CD4-positive, CD25-positive, alpha-beta regulatory T cell (primary cell): Measurements from ENCODE around the gene MRPL58. TPM values are rescaled to one million over a fixed set of nuclear protein-coding genes. Genes with fewer than 3 reads are reported as not detected.
A peak's percentile ranks its signal among the peaks of the same experiment; 100 is the strongest.

Experiments
- ATAC-seq, 2 donors: fragments of 150-1000 bp; cut with Tn5 transposase; one replicate each; pipeline ENCODE4 v1.10.0; 2021; ENCODE audit warnings: low read depth in 2 of 2, moderate number of reproducible peaks in 2 of 2, moderate library complexity in 1 of 2
- DNase-seq, 3 donors: peaks; one replicate each; pipeline versions ENCODE4 v3.0.0 to v3.0.0-alpha.2; 2012 to 2022; ENCODE audit warnings: mixed read lengths in 1 of 3
- H3K27ac ChIP-seq: one replicate; pipeline ENCODE4 v1.7.0; 2013; ENCODE audit warnings: mild to moderate bottlenecking, low read length; ENCODE audit not compliant: insufficient read depth, poor library complexity, severe bottlenecking
- H3K27me3 ChIP-seq: one replicate; pipeline ENCODE4 v1.7.0; 2013; ENCODE audit warnings: low read length; ENCODE audit not compliant: control insufficient read depth, insufficient read depth
- H3K36me3 ChIP-seq: one replicate; pipeline ENCODE4 v1.7.0; 2013; ENCODE audit warnings: mild to moderate bottlenecking, low read length, moderate library complexity; ENCODE audit not compliant: control insufficient read depth, insufficient read depth
- H3K4me1 ChIP-seq: 2 replicates; pipeline ENCODE4 v1.7.0; 2013; ENCODE audit warnings: mild to moderate bottlenecking, low read length; ENCODE audit not compliant: insufficient read depth, control insufficient read depth, poor library complexity, severe bottlenecking
- H3K4me3 ChIP-seq: one replicate; pipeline ENCODE4 v1.7.0; 2013; ENCODE audit warnings: low read depth, mild to moderate bottlenecking, low read length, moderate library complexity
- H3K9me3 ChIP-seq, 2 experiments: 1 replicate in 1 of 2; 2 replicates in 1 of 2; pipeline ENCODE4 v1.7.0; 2013; ENCODE audit warnings: low read length in 2 of 2, mild to moderate bottlenecking in 1 of 2, moderate library complexity in 1 of 2; ENCODE audit not compliant: control insufficient read depth in 2 of 2
- H3K27ac Mint-ChIP-seq, 3 donors: one replicate each; pipeline ENCODE4 v1.8.0; 2020 to 2022; ENCODE audit warnings: mild to moderate bottlenecking in 3 of 3, mixed read lengths in 3 of 3, moderate library complexity in 2 of 3
- H3K27me3 Mint-ChIP-seq: one replicate; pipeline ENCODE4 v1.8.0; 2022; ENCODE audit warnings: mild to moderate bottlenecking, mixed read lengths
- H3K36me3 Mint-ChIP-seq: one replicate; pipeline ENCODE4 v1.8.0; 2020; ENCODE audit warnings: mixed read lengths
- H3K4me1 Mint-ChIP-seq, 4 donors: one replicate each; pipeline ENCODE4 v1.8.0; 2020 to 2022; ENCODE audit warnings: mixed read lengths in 4 of 4, mild to moderate bottlenecking in 1 of 4
- H3K4me3 Mint-ChIP-seq, 4 donors: one replicate each; pipeline ENCODE4 v1.8.0; 2020 to 2022; ENCODE audit warnings: mild to moderate bottlenecking in 4 of 4, mixed read lengths in 4 of 4, moderate library complexity in 3 of 4
- H3K9me3 Mint-ChIP-seq, 7 donors: one replicate each; pipeline ENCODE4 v1.8.0; 2020 to 2022; ENCODE audit warnings: mixed read lengths in 7 of 7, mild to moderate bottlenecking in 3 of 7, moderate library complexity in 2 of 7
- polyA plus RNA-seq, 4 donors: library from polyadenylated mRNA; unstranded; fragments of 300-500 nt; fragmentation: Illumina TruSeq; gene quantifications; one replicate each; pipeline ENCODE4 v1.2.3, GENCODE V29; 2021
- total RNA-seq: library from RNA; stranded (reverse); gene quantifications from one replicate; pipeline ENCODE4 v1.2.3, GENCODE V29; 2022

Gene MRPL58
- total and polyA plus RNA-seq, 5 donors from 2014 or later = 25.7 to 95.8 (median 73.9) TPM

DNA sequence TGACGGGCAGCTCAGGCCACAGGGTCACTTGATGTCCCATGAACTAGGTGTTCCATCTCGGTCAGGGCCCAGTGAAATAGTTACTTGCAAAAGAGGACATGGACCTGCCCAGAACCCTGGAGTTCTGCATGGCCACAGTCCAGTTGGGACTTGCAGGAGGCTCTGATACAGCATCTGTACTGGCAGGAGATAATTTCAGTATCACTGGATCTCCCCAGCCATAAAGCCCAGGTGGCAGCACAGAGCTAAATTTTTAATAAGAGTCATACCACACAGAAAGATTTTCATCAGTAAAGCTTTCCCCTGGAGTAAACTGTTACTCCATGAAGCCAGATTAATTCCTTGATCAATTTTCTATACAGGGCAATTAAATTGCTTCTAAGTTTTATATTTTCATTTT, 57.3 kb downstream of the MRPL58 start:
- Mint-ChIP-seq H3K27ac (peak overlapping the region in 2 of 3 donors; percentile 38 to 71), H3K27me3 (no peaks in the 10 kb centered on the region), H3K4me1 (peaks cover 0 to 23% (median 11%) of the 10 kb centered on the region in 4 donors), H3K9me3 (no peaks in the 10 kb centered on the region), H3K36me3 (no peaks in the 10 kb centered on the region), H3K4me3 (no peak overlapping the region)
- H3K4me3 ChIP-seq = no peak overlapping the region
- no peaks in the 10 kb centered on the region for H3K27me3 ChIP-seq
- peaks cover 6% of the 10 kb centered on the region for H3K4me1 ChIP-seq
- no peak for ATAC-seq
- no peak overlapping the region for H3K27ac ChIP-seq
- H3K9me3 ChIP-seq = no peaks in the 10 kb centered on the region
- H3K36me3 ChIP-seq = peaks cover 3% of the 10 kb centered on the region
- DNase-seq = peak in 1 of 3 donors; percentile 51

Other genes with a start within 250 kb of the MRPL58 start
- 35.4 TPM for gene NAT9, start 236.3 kb upstream of the MRPL58 start, total RNA-seq
- gene NAT9, start 236.3 kb upstream of the MRPL58 start, polyA plus RNA-seq = 10 to 100 TPM; 16.2 to 22.0 (median 17.7) TPM
- not detected for gene GRIN2C, start 152.8 kb upstream of the MRPL58 start, total RNA-seq
- not detected for gene GRIN2C, start 152.8 kb upstream of the MRPL58 start, polyA plus RNA-seq
- 7.8 TPM for gene FDXR, start 139.7 kb upstream of the MRPL58 start, total RNA-seq
- 10 to 100 TPM in 2 of 4 donors, 1 to 10 TPM in 2; 5.4 to 15.7 (median 10.5) TPM for gene FDXR, start 139.7 kb upstream of the MRPL58 start, polyA plus RNA-seq
- gene FADS6, start 119.0 kb upstream of the MRPL58 start, total RNA-seq = not detected
- not detected for gene FADS6, start 119.0 kb upstream of the MRPL58 start, polyA plus RNA-seq
- not detected for gene USH1G, start 89.4 kb upstream of the MRPL58 start, total RNA-seq
- not detected for gene USH1G, start 89.4 kb upstream of the MRPL58 start, polyA plus RNA-seq
- gene OTOP2, start 88.4 kb upstream of the MRPL58 start, total RNA-seq = not detected
- not detected for gene OTOP2, start 88.4 kb upstream of the MRPL58 start, polyA plus RNA-seq
- not detected for gene OTOP3, start 76.8 kb upstream of the MRPL58 start, total RNA-seq
- gene OTOP3, start 76.8 kb upstream of the MRPL58 start, polyA plus RNA-seq = not detected
- gene HID1, start 39.9 kb upstream of the MRPL58 start, total RNA-seq = 5.6 TPM
- gene HID1, start 39.9 kb upstream of the MRPL58 start, polyA plus RNA-seq = 1 to 10 TPM; 1.4 to 2.7 (median 2.4) TPM
- gene CDR2L, start 25.0 kb upstream of the MRPL58 start, total RNA-seq = not detected
- under 1 TPM in 2 of 4 donors, not detected in 2; 0.05 to 0.09 TPM for gene CDR2L, start 25.0 kb upstream of the MRPL58 start, polyA plus RNA-seq
- 139 TPM for gene ATP5PD, start 34.3 kb downstream of the MRPL58 start, total RNA-seq
- gene ATP5PD, start 34.3 kb downstream of the MRPL58 start, polyA plus RNA-seq = 100 to 1,000 TPM; 410 to 536 (median 467) TPM
- gene KCTD2, start 34.6 kb downstream of the MRPL58 start, total RNA-seq = 23.4 TPM
- 1 to 10 TPM; 5.8 to 10.0 (median 8.1) TPM for gene KCTD2, start 34.6 kb downstream of the MRPL58 start, polyA plus RNA-seq
- 9.3 TPM for gene SLC16A5, start 75.3 kb downstream of the MRPL58 start, total RNA-seq
- gene SLC16A5, start 75.3 kb downstream of the MRPL58 start, polyA plus RNA-seq = 1 to 10 TPM; 1.3 to 2.6 (median 2.0) TPM
- 12.8 TPM for gene ARMC7, start 97.3 kb downstream of the MRPL58 start, total RNA-seq
- gene ARMC7, start 97.3 kb downstream of the MRPL58 start, polyA plus RNA-seq = 1 to 10 TPM; 3.1 to 4.6 (median 4.2) TPM
- 31.6 TPM for gene NT5C, start 119.1 kb downstream of the MRPL58 start, total RNA-seq
- gene NT5C, start 119.1 kb downstream of the MRPL58 start, polyA plus RNA-seq = 10 to 100 TPM; 55.4 to 66.9 (median 57.2) TPM
- 70.9 TPM for gene JPT1, start 141.8 kb downstream of the MRPL58 start, total RNA-seq
- 100 to 1,000 TPM; 143 to 231 (median 192) TPM for gene JPT1, start 141.8 kb downstream of the MRPL58 start, polyA plus RNA-seq
- gene SUMO2, start 170.3 kb downstream of the MRPL58 start, total RNA-seq = 318 TPM
- gene SUMO2, start 170.3 kb downstream of the MRPL58 start, polyA plus RNA-seq = 100 to 1,000 TPM; 416 to 660 (median 495) TPM
- 79.5 TPM for gene NUP85, start 193.0 kb downstream of the MRPL58 start, total RNA-seq
- gene NUP85, start 193.0 kb downstream of the MRPL58 start, polyA plus RNA-seq = 10 to 100 TPM; 31.1 to 60.7 (median 44.3) TPM
- gene GGA3, start 248.9 kb downstream of the MRPL58 start, total RNA-seq = 92.6 TPM
- 10 to 100 TPM in 3 of 4 donors, 1 to 10 TPM in 1; 8.0 to 17.2 (median 10.9) TPM for gene GGA3, start 248.9 kb downstream of the MRPL58 start, polyA plus RNA-seq
- 32.3 TPM for gene MRPS7, start 249.2 kb downstream of the MRPL58 start, total RNA-seq
- gene MRPS7, start 249.2 kb downstream of the MRPL58 start, polyA plus RNA-seq = 100 to 1,000 TPM; 119 to 141 (median 120) TPM